Chondrocyte (in vitro differentiated cells): Measurements from ENCODE around the gene DNMT3A. TPM values are rescaled to one million over a fixed set of nuclear protein-coding genes. Genes with fewer than 3 reads are reported as not detected.

Source experiments
- DNase-seq: peaks from one replicate; pipeline ENCODE4 v3.0.0; 2021; ENCODE audit warnings: mixed read lengths, low spot score
- H3K27ac Mint-ChIP-seq: one replicate; pipeline ENCODE4 v1.8.0; 2021; ENCODE audit warnings: mild to moderate bottlenecking, moderate library complexity, mixed read lengths; ENCODE audit not compliant: unreplicated experiment
- H3K27me3 Mint-ChIP-seq: 2 replicates; pipeline ENCODE4 v1.8.0; 2021; ENCODE audit warnings: low read depth, mixed read lengths
- H3K36me3 Mint-ChIP-seq: 2 replicates; pipeline ENCODE4 v1.8.0; 2021; ENCODE audit warnings: low read depth, mixed read lengths
- H3K4me1 Mint-ChIP-seq: 2 replicates; pipeline ENCODE4 v1.8.0; 2021; ENCODE audit warnings: low read depth, mild to moderate bottlenecking, mixed read lengths
- H3K4me3 Mint-ChIP-seq: one replicate; pipeline ENCODE4 v1.8.0; 2021; ENCODE audit warnings: mild to moderate bottlenecking, moderate library complexity, mixed read lengths; ENCODE audit not compliant: unreplicated experiment
- H3K9me3 Mint-ChIP-seq: 2 replicates; pipeline ENCODE4 v1.8.0; 2021; ENCODE audit warnings: low read depth, mixed read lengths
- total RNA-seq: library from RNA; stranded (reverse); gene quantifications from 3 replicates; pipeline ENCODE4 v1.2.1, GENCODE V29; 2021
- TF ChIP-seq, protein P1 (sequence below): fragments of 200-600 bp; sonication (generic); IDR thresholded peaks from 2 replicates; pipeline ENCODE4 v1.5.0; 2021; ENCODE audit warnings: antibody characterized with exemption, mild to moderate bottlenecking, moderate library complexity

The DNMT3A gene
- total RNA-seq, 1 donor from 2014 or later, result 43.9 TPM

DNA sequence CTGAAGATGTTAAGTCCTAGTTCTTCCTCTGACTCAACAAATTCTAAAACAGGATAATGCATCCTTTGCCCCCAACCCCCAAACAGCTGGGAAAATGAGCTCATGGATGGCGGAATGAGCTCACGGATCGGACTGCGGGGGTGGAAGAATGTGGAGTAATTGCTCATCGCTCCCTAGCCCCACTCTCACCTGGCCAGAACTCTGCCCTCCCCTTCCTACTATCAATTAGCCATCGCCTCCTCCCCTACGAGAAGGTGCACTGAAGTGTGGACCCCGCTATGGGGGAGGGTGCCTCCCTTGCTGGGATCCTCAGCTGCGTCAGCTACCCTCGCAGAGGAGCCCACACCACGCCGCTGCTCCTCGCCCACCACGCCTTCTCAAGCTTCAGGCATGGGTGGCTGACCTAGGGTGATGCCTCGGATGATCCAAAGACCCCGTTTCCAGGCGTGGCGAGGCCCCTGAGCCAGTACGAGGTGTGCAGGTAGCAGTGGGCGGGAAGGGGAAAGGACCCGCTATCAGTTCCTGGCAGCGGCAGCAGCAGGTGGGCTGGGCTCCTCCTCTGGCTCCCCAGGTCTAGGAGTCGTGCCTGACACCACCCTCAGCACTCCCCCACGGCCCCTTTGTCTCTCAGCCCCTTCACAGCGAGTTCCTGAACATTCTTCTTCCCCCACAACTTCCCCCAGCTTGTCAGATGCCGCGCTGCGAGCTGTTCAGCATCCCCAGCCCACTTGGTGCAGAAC lies 91.2 kb downstream of the DNMT3A start:
- DNase-seq, result no peak

DNA sequence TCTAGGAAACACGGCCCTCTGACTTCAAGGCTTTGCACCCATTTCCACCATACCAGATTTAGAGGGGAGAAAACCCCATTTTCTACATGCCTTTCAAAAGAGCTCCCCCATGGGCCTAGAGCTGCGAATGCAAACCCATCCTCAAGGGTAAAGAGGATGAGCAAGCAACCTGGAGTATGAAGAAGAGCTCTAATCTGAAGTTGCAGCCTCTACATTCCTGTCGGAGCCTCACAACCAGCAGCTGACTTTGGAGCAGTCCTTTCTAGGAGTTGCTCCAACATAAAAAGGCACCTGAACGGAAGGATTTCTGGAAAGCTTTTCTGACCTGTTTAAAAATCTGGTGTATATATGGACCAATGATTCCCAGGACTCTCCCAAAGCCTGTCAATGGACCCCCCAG lies 91.9 kb downstream of the DNMT3A start:
- Mint-ChIP-seq H3K36me3 (peaks cover 20% of the 10 kb centered on the region), H3K27ac (peak overlapping the region; percentile 61), H3K9me3 (no peaks in the 10 kb centered on the region), H3K4me1 (peaks cover 24% of the 10 kb centered on the region), H3K4me3 (no peak overlapping the region), H3K27me3 (no peaks in the 10 kb centered on the region)
- TF ChIP-seq, protein P1, sequence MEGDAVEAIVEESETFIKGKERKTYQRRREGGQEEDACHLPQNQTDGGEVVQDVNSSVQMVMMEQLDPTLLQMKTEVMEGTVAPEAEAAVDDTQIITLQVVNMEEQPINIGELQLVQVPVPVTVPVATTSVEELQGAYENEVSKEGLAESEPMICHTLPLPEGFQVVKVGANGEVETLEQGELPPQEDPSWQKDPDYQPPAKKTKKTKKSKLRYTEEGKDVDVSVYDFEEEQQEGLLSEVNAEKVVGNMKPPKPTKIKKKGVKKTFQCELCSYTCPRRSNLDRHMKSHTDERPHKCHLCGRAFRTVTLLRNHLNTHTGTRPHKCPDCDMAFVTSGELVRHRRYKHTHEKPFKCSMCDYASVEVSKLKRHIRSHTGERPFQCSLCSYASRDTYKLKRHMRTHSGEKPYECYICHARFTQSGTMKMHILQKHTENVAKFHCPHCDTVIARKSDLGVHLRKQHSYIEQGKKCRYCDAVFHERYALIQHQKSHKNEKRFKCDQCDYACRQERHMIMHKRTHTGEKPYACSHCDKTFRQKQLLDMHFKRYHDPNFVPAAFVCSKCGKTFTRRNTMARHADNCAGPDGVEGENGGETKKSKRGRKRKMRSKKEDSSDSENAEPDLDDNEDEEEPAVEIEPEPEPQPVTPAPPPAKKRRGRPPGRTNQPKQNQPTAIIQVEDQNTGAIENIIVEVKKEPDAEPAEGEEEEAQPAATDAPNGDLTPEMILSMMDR, result no peak
- no peak for DNase-seq

More for the DNA sequence above, 91.2 kb downstream of the DNMT3A start:
- H3K36me3 Mint-ChIP-seq, result peaks cover 16% of the 10 kb centered on the region
- H3K27me3 Mint-ChIP-seq, result no peaks in the 10 kb centered on the region
- H3K27ac Mint-ChIP-seq, result peak overlapping the region; percentile 77
- no peaks in the 10 kb centered on the region for H3K9me3 Mint-ChIP-seq
- peak overlapping the region; percentile 78 for H3K4me3 Mint-ChIP-seq
- TF ChIP-seq, protein P1, result no peak
- H3K4me1 Mint-ChIP-seq, result peaks cover 24% of the 10 kb centered on the region

DNA sequence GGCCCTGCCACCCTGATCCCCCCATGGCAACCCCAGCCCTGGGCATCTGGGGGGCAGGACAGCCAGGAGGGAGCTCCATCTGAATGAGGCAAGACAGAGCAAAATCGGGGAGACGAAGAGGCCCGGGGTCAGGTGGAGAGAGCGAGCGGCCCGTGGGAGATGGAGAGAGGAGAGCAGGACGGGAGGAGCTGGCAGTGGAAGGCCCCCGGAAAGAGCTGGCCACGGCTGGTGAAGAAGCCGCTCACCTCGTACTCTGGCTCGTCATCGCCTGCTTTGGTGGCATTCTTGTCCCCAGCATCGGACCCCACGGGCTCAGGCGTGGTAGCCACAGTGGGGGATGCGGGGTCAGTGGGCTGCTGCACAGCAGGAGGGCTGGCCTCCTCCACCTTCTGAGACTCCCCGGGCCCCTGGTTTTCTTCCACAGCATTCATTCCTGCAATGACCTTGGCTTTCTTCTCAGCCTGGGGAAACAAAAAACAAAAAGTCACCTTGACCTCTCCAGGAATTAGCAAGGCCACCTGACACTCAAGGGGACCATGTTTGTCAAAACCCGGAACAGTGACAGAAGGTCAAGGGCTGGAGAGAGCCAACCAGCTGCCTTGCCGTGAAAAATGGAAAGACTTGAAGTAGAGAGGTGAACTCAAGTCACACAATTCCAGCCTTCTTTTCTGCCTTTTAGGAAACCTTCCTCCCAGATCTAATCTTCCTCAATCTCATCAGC lies 93.8 kb downstream of the DNMT3A start:
- Mint-ChIP-seq H3K4me3 (no peak overlapping the region), H3K27me3 (no peaks in the 10 kb centered on the region), H3K27ac (no peak overlapping the region), H3K4me1 (peaks cover 20% of the 10 kb centered on the region), H3K9me3 (no peaks in the 10 kb centered on the region), H3K36me3 (peaks cover 23% of the 10 kb centered on the region)
- DNase-seq, result no peak
- TF ChIP-seq, protein P1, result no peak

DNA sequence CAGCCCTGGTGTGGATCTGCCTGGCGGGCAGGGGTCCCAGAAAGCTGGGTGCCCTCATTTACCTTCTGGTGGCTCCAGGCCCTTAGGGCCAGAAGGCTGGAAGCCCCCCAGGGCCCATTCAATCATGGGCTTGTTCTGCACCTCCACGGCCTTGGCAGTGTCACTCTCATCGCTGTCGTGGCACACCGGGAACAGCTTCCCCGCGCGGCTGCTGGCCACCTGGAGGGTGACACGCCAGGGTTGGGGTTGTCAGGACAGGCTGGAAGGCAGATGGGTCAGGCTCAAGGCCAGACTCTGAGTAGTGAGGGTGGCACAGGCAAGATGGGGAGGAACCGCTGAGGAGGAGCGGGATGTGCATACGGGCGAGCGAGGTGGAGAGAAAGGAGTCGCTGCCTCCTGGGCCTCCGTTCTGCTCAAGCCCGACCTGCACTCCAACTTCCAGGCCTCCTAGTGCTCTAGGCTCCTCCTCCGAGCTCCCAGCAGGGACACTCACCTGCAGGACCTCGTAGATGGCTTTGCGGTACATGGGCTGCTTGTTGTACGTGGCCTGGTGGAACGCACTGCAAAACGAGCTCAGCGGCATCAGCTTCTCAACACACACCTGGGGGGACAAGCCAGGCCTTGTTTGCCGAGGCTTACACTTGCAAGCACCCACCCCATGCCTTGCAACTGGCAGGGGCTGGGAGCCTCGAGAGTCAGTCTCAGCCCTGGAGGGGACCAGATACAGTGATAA lies 95.0 kb downstream of the DNMT3A start:
- Mint-ChIP-seq H3K27me3 (no peaks in the 10 kb centered on the region), H3K36me3 (peaks cover 31% of the 10 kb centered on the region), H3K4me3 (no peak overlapping the region), H3K9me3 (no peaks in the 10 kb centered on the region), H3K27ac (no peak overlapping the region), H3K4me1 (peaks cover 16% of the 10 kb centered on the region)
- DNase-seq, result no peak
- TF ChIP-seq, protein P1, result no peak

- H3K9me3 Mint-ChIP-seq, result no peaks in the 10 kb centered on the region
Measured at GRCh38 chr2:25246001-25246400, 95.7 kb downstream of the DNMT3A start.

More at GRCh38 chr2:25246001-25246400, 95.7 kb downstream of the DNMT3A start:
- H3K4me1 Mint-ChIP-seq, result peaks cover 10% of the 10 kb centered on the region
- TF ChIP-seq, protein P1, result no peak
- H3K4me3 Mint-ChIP-seq, result no peak overlapping the region
- no peaks in the 10 kb centered on the region for H3K27me3 Mint-ChIP-seq
- no peak for DNase-seq
- peaks cover 36% of the 10 kb centered on the region for H3K36me3 Mint-ChIP-seq
- H3K27ac Mint-ChIP-seq, result no peak overlapping the region
